Measurements from ENCODE around the gene ATAD2B. TPM values are rescaled to one million over a fixed set of nuclear protein-coding genes. Genes with fewer than 3 reads are reported as not detected.
A peak's percentile ranks its signal among the peaks of the same experiment; 100 is the strongest.

Gene ATAD2B
- total and polyA plus RNA-seq, 12 donors: 3.4 to 26.7 (median 13.8) TPM

- H3K9me3 ChIP-seq (replicated peaks in 1 of 3): no peaks in the 10 kb centered on the region
- H3K27ac ChIP-seq: peak overlapping the region in 4 of 5 donors; percentile 28 to 86 (median 66)
- peak in 1 of 7 donors; percentile 48 for DNase-seq
- WGBS, 4 donors: 88 to 91% (median 90%) methylated on average over 18 of the region's 18 CpGs
- no peak for TF ChIP-seq CTCF (IDR thresholded peaks at IDR 0.05)
- no peak for TF ChIP-seq POLR2A (IDR thresholded peaks at IDR 0.05)
- no peak overlapping the region for H3K4me3 ChIP-seq
- H3K4me1 ChIP-seq (replicated peaks in 1 of 2): peaks cover 11 to 20% of the 10 kb centered on the region in 2 donors
- H3K36me3 ChIP-seq (replicated peaks in 1 of 2): peaks cover 0 to 19% of the 10 kb centered on the region in 2 donors
- intact Hi-C loops (cut with DNase I): no loop called here
- no peaks in the 10 kb centered on the region for H3K27me3 ChIP-seq
Observed at GRCh38 chr2:23706613-23707078, 220.3 kb downstream of the ATAD2B start.

- peak in 6 of 7 donors; percentile 41 to 71 (median 52) for DNase-seq
Observed at GRCh38 chr2:23705771-23706612, 220.9 kb downstream of the ATAD2B start.

DNA sequence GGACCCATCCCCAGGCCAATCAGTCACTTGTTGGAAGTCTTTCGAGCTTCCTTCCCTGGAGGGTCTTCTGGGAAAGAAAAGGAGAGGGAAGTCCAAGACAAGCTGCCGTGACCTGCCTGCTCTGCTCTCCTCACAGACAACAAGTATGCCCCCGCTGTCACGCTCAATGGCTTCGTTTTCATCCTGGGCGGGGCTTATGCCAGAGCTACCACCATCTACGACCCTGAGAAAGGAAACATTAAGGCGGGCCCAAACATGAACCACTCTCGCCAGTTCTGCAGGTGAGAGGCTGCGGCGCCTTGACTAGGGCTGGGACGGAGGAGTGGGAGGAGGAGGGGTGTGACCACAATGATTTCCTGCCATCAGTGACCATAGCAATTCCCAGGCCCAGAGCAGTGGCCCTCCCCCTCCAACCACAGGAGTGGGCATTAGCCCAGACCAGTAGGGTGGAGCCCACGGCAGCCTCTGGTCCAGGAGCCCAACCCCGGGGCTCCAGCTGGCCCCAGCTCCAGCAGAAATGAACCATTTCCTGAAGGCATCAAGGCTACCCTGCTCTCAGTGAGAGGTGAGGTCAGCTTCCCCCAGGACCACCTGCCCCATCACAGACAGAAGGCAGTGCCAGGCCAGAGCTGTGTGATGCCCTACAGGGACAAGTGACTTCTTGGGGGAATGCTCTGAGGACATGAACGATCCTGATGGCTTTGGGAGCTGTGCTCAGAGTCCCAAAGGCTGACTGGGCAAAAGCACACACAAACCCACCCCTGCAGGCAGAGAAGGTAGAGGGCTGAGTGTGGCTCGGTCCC is 223.1 kb downstream of the ATAD2B start:
- Histone ChIP-seq H3K27me3 (no peaks in the 10 kb centered on the region), H3K9me3 (replicated peaks in 1 of 3) (no peaks in the 10 kb centered on the region), H3K27ac (no peak overlapping the region), H3K4me1 (replicated peaks in 1 of 2) (peaks cover 11 to 20% of the 10 kb centered on the region in 2 donors), H3K4me3 (no peak overlapping the region), H3K36me3 (replicated peaks in 1 of 2) (peaks cover 0 to 18% of the 10 kb centered on the region in 2 donors)
- peak in 1 of 7 donors; percentile 41 for DNase-seq
- TF ChIP-seq CTCF (IDR thresholded peaks at IDR 0.05) (no peak), POLR2A (IDR thresholded peaks at IDR 0.05) (no peak)
- 91 to 95% (median 95%) methylated on average over 13 to 16 of the region's 16 CpGs for WGBS, 4 donors
- intact Hi-C loops (cut with DNase I): no loop called here

More at GRCh38 chr2:23705771-23706612, 220.9 kb downstream of the ATAD2B start:
- Histone ChIP-seq H3K4me3 (no peak overlapping the region), H3K27me3 (no peaks in the 10 kb centered on the region), H3K36me3 (replicated peaks in 1 of 2) (peaks cover 0 to 19% of the 10 kb centered on the region in 2 donors), H3K4me1 (replicated peaks in 1 of 2) (peaks cover 11 to 20% of the 10 kb centered on the region in 2 donors), H3K27ac (peak overlapping the region in 3 of 5 donors; percentile 66 to 86 (median 67)), H3K9me3 (replicated peaks in 1 of 3) (no peaks in the 10 kb centered on the region)
- intact Hi-C loops (cut with DNase I): no loop called here
- WGBS, 4 donors: 80 to 88% (median 86%) methylated on average over 15 to 18 of the region's 18 CpGs
- no peak for TF ChIP-seq POLR2A (IDR thresholded peaks at IDR 0.05)
- peak in 1 of 6 experiments; percentile 29 for TF ChIP-seq CTCF (IDR thresholded peaks at IDR 0.05)
